ENCODE measurements around the gene TRAPPC14.
"Not testable (repeated sequence)": the region's sequence is repeated elsewhere in the genome, so short reads cannot be mapped to it uniquely, and the experiment has no call there.

TRAPPC14 gene

GRCh38 chr7:100158229-100159098 lies at the start of gene TRAPPC14:
Gene TRAPPC14 (minus strand): TSS chr7:100158723. CDS start chr7:100158499, 224 bp downstream.
- no peak for TF ChIP-seq CTCF (IDR thresholded peaks at IDR 0.05; ENCODE audit: low read depth, low read length)

GRCh38 chr7:100204454-100204853 lies 45.9 kb upstream of the TRAPPC14 start:
- no peak overlapping the region for H3K4me3 ChIP-seq (ENCODE audit: low read depth, low read length)
- TF ChIP-seq CTCF (IDR thresholded peaks at IDR 0.05; ENCODE audit: low read depth, low read length), result no peak

More at GRCh38 chr7:100158229-100159098, at the start of gene TRAPPC14:
- H3K4me3 ChIP-seq (ENCODE audit: low read depth, low read length), result peak within 1 kb of the TSS; percentile 71

GRCh38 chr7:100200693-100201092 lies 42.2 kb upstream of the TRAPPC14 start:
- H3K4me3 ChIP-seq (ENCODE audit: low read depth, low read length), result no peak overlapping the region
- no peak for TF ChIP-seq CTCF (IDR thresholded peaks at IDR 0.05; ENCODE audit: low read depth, low read length)

- no peak overlapping the region for H3K4me3 ChIP-seq (ENCODE audit: low read depth, low read length)
- no peak for TF ChIP-seq CTCF (IDR thresholded peaks at IDR 0.05; ENCODE audit: low read depth, low read length)
Observed at GRCh38 chr7:100198266-100198665, 39.7 kb upstream of the TRAPPC14 start.

GRCh38 chr7:100195901-100196322 lies 37.4 kb upstream of the TRAPPC14 start:
- H3K4me3 ChIP-seq (ENCODE audit: low read depth, low read length), result not testable (repeated sequence)

GRCh38 chr7:100195222-100195621 lies 36.7 kb upstream of the TRAPPC14 start:
- H3K4me3 ChIP-seq (ENCODE audit: low read depth, low read length), result no peak overlapping the region
- TF ChIP-seq CTCF (IDR thresholded peaks at IDR 0.05; ENCODE audit: low read depth, low read length), result no peak

- no peak for TF ChIP-seq CTCF (IDR thresholded peaks at IDR 0.05; ENCODE audit: low read depth, low read length)
- no peak overlapping the region for H3K4me3 ChIP-seq (ENCODE audit: low read depth, low read length)
Observed at GRCh38 chr7:100192969-100193368, 34.4 kb upstream of the TRAPPC14 start.

GRCh38 chr7:100192281-100192862 lies 33.8 kb upstream of the TRAPPC14 start:
- H3K4me3 ChIP-seq (ENCODE audit: low read depth, low read length), result not testable (repeated sequence)

All from WI38 (cell line).